Transverse colon (tissue), 4 donors: ENCODE results near the gene PCGF1. TPM values are rescaled to one million over a fixed set of nuclear protein-coding genes. Genes with fewer than 3 reads are reported as not detected.

ENCODE experiments used
- DNase-seq: peaks from one replicate; pipeline ENCODE4 v3.0.0-alpha.2; 2019
- H3K27ac ChIP-seq, 4 donors: fragments of 200-600 bp; sonication (generic); 2 replicates each; pipeline ENCODE4 v1.5.1; 2016 to 2018; ENCODE audit warnings: inconsistent platforms in 4 of 4
- H3K27me3 ChIP-seq: fragments of 200-600 bp; sonication (generic); 2 replicates; pipeline ENCODE4 v1.5.1; 2017; ENCODE audit warnings: inconsistent platforms
- H3K36me3 ChIP-seq, 4 donors: fragments of 200-600 bp; sonication (generic); 2 replicates each; pipeline ENCODE4 v1.5.1; 2017 to 2019; ENCODE audit warnings: inconsistent platforms in 4 of 4
- H3K4me1 ChIP-seq, 4 donors: fragments of 200-600 bp; sonication (generic); 2 replicates each; pipeline ENCODE4 v1.5.1; 2017 to 2020; ENCODE audit warnings: inconsistent platforms in 4 of 4
- H3K4me3 ChIP-seq, 4 donors: fragments of 200-600 bp; sonication (generic); 1 replicate in 1 of 4; 2 replicates in 3 of 4; pipeline versions ENCODE4 v1.5.1 to v1.6.1; 2017 to 2019; ENCODE audit warnings: inconsistent platforms in 4 of 4
- H3K9me3 ChIP-seq, 2 donors: fragments of 200-600 bp; sonication (generic); 2 replicates each; pipeline ENCODE4 v1.5.1; 2017 to 2019; ENCODE audit warnings: inconsistent platforms in 2 of 2
- EP300 ChIP-seq: sonication (generic); formaldehyde crosslinking; IDR thresholded peaks from one replicate; pipeline ENCODE4 v1.6.1; 2017; ENCODE audit warnings: antibody characterized with exemption, low read depth
- POLR2A ChIP-seq: fragments of 450-650 bp; IDR thresholded peaks from one replicate; pipeline ENCODE4 v1.6.1; 2016; ENCODE audit warnings: antibody characterized with exemption, mild to moderate bottlenecking, moderate library complexity
- POLR2AphosphoS5 ChIP-seq, 3 donors: sonication (generic); formaldehyde crosslinking; IDR thresholded peaks; one replicate each; pipeline ENCODE4 v1.6.1; 2016; ENCODE audit warnings: antibody characterized with exemption in 3 of 3
- WGBS, 2 donors: methylation state at CpG; one replicate each; pipeline ENCODE4 v1.1.5; 2018; ENCODE audit warnings: low coverage in 1 of 2; 5-methylcytosine and 5-hydroxymethylcytosine counted together
- in situ Hi-C, 4 donors: fragments of 200-750 bp; cut with MboI; loops; one replicate each; pipeline versions ENCODE4 v1.15.0 to v1.15.1; 2017; ENCODE audit warnings: low sequenced_read_pairs in 3 of 4, low pct_ligation_motif_present in 1 of 4, low pct_unique_long_range_greater_than_20kb in 1 of 4
- intact Hi-C: fragments of 100-400 bp; cut with DNase I; formaldehyde crosslinking; loops from one replicate; pipeline ENCODE4 v1.15.1; 2023; ENCODE audit warnings: low total_unique reads
- total RNA-seq, 4 donors: library from RNA; depleted of rRNA; stranded (reverse); fragments of >200 nt; gene quantifications; one replicate each; pipeline ENCODE4 v1.1.0, GENCODE V29; 2016
- TF ChIP-seq, protein P1 (sequence below), 5 experiments: fragments of 200-600 bp in 3 of 5; fragments of 450-650 bp in 2 of 5; sonication (generic) in 3 of 5; IDR thresholded peaks; 1 replicate in 2 of 5; 2 replicates in 3 of 5; pipeline ENCODE4 v1.5.1; 2016 to 2017; ENCODE audit warnings: antibody characterized with exemption in 5 of 5, inconsistent platforms in 3 of 5, mild to moderate bottlenecking in 2 of 5, moderate library complexity in 1 of 5

Gene PCGF1
- total RNA-seq, 4 donors from 2014 or later, result 3.7 to 23.9 (median 19.3) TPM

- TF ChIP-seq POLR2AphosphoS5 (IDR thresholded peaks at IDR 0.05) (no peak), EP300 (no peak), POLR2A (no peak)
- TF ChIP-seq, protein P1, sequence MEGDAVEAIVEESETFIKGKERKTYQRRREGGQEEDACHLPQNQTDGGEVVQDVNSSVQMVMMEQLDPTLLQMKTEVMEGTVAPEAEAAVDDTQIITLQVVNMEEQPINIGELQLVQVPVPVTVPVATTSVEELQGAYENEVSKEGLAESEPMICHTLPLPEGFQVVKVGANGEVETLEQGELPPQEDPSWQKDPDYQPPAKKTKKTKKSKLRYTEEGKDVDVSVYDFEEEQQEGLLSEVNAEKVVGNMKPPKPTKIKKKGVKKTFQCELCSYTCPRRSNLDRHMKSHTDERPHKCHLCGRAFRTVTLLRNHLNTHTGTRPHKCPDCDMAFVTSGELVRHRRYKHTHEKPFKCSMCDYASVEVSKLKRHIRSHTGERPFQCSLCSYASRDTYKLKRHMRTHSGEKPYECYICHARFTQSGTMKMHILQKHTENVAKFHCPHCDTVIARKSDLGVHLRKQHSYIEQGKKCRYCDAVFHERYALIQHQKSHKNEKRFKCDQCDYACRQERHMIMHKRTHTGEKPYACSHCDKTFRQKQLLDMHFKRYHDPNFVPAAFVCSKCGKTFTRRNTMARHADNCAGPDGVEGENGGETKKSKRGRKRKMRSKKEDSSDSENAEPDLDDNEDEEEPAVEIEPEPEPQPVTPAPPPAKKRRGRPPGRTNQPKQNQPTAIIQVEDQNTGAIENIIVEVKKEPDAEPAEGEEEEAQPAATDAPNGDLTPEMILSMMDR (IDR thresholded peaks at IDR 0.05), result no peak
- DNase-seq, result no peak
- H3K27ac ChIP-seq, result peak overlapping the region; percentile 88 to 97 (median 94)
- in situ Hi-C loops, result loop anchor here in 3 of 4 donors (10.0 to 25.0 kb wide), 2 partner anchors 103 to 106 kb away; no protein-coding TSS in a partner anchor
- no peaks in the 10 kb centered on the region for H3K9me3 ChIP-seq
- intact Hi-C loops, result loop anchor here (5.0 kb wide), 1 partner anchor 106 kb away; no protein-coding TSS in a partner anchor
- peaks cover 0 to 9% (median 4%) of the 10 kb centered on the region in 4 donors for H3K36me3 ChIP-seq
- peaks cover 15 to 29% (median 23%) of the 10 kb centered on the region in 4 donors for H3K4me1 ChIP-seq
- H3K4me3 ChIP-seq, result peak overlapping the region; percentile 72 to 88 (median 82)
- WGBS, 2 donors, result 53% methylated on average over 3 of the region's 3 CpGs; no CpG with 5 or more reads in 1 of the 2 donors
- H3K27me3 ChIP-seq, result no peaks in the 10 kb centered on the region
These were observed 26.1 kb downstream of the PCGF1 start for GRCh38 chr2:74481431-74481830.

- no peak overlapping the region for H3K27ac ChIP-seq
- H3K9me3 ChIP-seq, result no peaks in the 10 kb centered on the region
- in situ Hi-C loops, result loop anchor here in 2 of 4 donors (25.0 kb wide), 1 partner anchor 112 kb away; no protein-coding TSS in a partner anchor
- no peak for DNase-seq
- no peak overlapping the region for H3K4me3 ChIP-seq
- WGBS, 2 donors, result 67 to 93% methylated on average over 2 to 5 of the region's 5 CpGs
- peaks cover 12 to 23% (median 15%) of the 10 kb centered on the region in 4 donors for H3K4me1 ChIP-seq
- intact Hi-C loops, result no loop called here
- H3K27me3 ChIP-seq, result no peaks in the 10 kb centered on the region
- peaks cover 0 to 11% (median 0%) of the 10 kb centered on the region in 4 donors for H3K36me3 ChIP-seq
- TF ChIP-seq POLR2AphosphoS5 (IDR thresholded peaks at IDR 0.05), result no peak
- TF ChIP-seq, protein P1 (IDR thresholded peaks at IDR 0.05), result peak in 1 of 5 experiments; percentile 3
These were observed 32.6 kb downstream of the PCGF1 start for GRCh38 chr2:74474899-74475298.

- peaks cover 0 to 11% (median 0%) of the 10 kb centered on the region in 4 donors for H3K36me3 ChIP-seq
- intact Hi-C loops (no loop called here), in situ Hi-C loops (no loop called here)
- TF ChIP-seq POLR2AphosphoS5 (IDR thresholded peaks at IDR 0.05), result no peak
- peaks cover 12 to 23% (median 15%) of the 10 kb centered on the region in 4 donors for H3K4me1 ChIP-seq
- no peak overlapping the region for H3K4me3 ChIP-seq
- no peaks in the 10 kb centered on the region for H3K9me3 ChIP-seq
- H3K27ac ChIP-seq, result no peak overlapping the region
- no peaks in the 10 kb centered on the region for H3K27me3 ChIP-seq
- no peak for DNase-seq
- WGBS, 2 donors, result 88% methylated on average over 6 of the region's 6 CpGs; no CpG with 5 or more reads in 1 of the 2 donors
These were observed 33.0 kb downstream of the PCGF1 start for GRCh38 chr2:74474481-74474880.

DNA sequence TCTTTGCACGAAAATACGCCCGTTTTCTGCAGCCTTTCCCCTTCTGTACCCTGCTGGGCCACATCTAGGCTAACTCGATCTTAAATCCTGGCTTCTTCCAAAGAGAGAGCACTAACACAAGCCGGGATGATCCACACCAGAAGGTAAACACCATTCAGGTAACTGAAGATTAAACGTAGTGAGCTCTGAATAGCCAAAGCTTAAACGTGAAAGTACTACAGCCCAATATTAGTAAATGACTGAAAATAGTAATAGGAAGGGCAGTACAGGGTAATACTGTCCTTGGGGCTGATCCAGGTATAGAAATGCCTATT, 34.6 kb downstream of the PCGF1 start:
- TF ChIP-seq POLR2A, result no peak
- no peak for TF ChIP-seq POLR2AphosphoS5 (IDR thresholded peaks at IDR 0.05)
- TF ChIP-seq, protein P1 (IDR thresholded peaks at IDR 0.05), result no peak
- TF ChIP-seq EP300, result no peak
- 5 to 6% methylated on average over 4 to 7 of the region's 7 CpGs for whole genome bisulfite sequencing, 2 donors
- peaks cover 12 to 23% (median 15%) of the 10 kb centered on the region in 4 donors for H3K4me1 ChIP-seq
- no peaks in the 10 kb centered on the region for H3K27me3 ChIP-seq
- no peak for DNase-seq
- peaks cover 0 to 11% (median 0%) of the 10 kb centered on the region in 4 donors for H3K36me3 ChIP-seq
- in situ Hi-C loops, result no loop called here
- intact Hi-C loops, result loop anchor here (1.0 kb wide), 1 partner anchor 16 kb away; no protein-coding TSS in a partner anchor
- no peaks in the 10 kb centered on the region for H3K9me3 ChIP-seq
- H3K4me3 ChIP-seq, result peak overlapping the region; percentile 39 to 87 (median 60)
- H3K27ac ChIP-seq, result peak overlapping the region; percentile 89 to 99 (median 91)
